Epithelial cell of proximal tubule (primary cell): ENCODE results near the gene CCDC60. TPM values are rescaled to one million over a fixed set of nuclear protein-coding genes. Genes with fewer than 3 reads are reported as not detected.

Experiments
- DNase-seq: peaks from one replicate; pipeline ENCODE4 v3.0.0-alpha.2; 2011; ENCODE audit warnings: low read depth
- H3K4me3 ChIP-seq: 2 replicates; pipeline ENCODE4 v1.5.1; 2011; ENCODE audit warnings: low read depth, mild to moderate bottlenecking, low read length
- total RNA-seq: library from RNA; depleted of rRNA; stranded (reverse); fragments of >200 nt; gene quantifications from 2 replicates; pipeline ENCODE4 v1.2.3, GENCODE V29; 2015
- TF ChIP-seq, protein P1 (sequence below): conservative IDR thresholded peaks from 2 replicates; pipeline ENCODE4 v1.5.1; 2012; ENCODE audit warnings: low read depth, mild to moderate bottlenecking, low read length

CCDC60 gene
- total RNA-seq, 1 donor from 2014 or later: not detected

DNA sequence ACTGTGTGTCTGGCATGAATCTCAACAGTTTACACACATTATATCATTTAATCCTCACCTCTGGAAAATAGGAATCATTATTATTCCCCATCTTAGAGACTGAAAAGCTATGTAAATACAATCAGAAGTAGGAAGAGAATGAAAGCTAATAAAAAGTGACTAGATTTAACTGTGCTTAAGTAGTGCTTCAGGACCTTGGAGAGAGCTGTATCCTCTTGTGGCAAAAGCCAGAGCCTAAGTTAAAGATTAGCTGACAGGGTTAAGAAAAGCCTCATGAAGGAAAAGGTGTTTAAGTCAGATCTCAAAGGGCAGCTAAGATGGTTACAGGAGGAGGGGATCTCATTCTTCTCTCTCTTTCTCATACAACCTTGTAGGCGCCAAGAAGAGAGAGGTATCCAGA, 193.7 kb downstream of the CCDC60 start:
- DNase-seq: no peak
- TF ChIP-seq, protein P1, sequence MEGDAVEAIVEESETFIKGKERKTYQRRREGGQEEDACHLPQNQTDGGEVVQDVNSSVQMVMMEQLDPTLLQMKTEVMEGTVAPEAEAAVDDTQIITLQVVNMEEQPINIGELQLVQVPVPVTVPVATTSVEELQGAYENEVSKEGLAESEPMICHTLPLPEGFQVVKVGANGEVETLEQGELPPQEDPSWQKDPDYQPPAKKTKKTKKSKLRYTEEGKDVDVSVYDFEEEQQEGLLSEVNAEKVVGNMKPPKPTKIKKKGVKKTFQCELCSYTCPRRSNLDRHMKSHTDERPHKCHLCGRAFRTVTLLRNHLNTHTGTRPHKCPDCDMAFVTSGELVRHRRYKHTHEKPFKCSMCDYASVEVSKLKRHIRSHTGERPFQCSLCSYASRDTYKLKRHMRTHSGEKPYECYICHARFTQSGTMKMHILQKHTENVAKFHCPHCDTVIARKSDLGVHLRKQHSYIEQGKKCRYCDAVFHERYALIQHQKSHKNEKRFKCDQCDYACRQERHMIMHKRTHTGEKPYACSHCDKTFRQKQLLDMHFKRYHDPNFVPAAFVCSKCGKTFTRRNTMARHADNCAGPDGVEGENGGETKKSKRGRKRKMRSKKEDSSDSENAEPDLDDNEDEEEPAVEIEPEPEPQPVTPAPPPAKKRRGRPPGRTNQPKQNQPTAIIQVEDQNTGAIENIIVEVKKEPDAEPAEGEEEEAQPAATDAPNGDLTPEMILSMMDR: no peak
- no peak overlapping the region for H3K4me3 ChIP-seq

DNA sequence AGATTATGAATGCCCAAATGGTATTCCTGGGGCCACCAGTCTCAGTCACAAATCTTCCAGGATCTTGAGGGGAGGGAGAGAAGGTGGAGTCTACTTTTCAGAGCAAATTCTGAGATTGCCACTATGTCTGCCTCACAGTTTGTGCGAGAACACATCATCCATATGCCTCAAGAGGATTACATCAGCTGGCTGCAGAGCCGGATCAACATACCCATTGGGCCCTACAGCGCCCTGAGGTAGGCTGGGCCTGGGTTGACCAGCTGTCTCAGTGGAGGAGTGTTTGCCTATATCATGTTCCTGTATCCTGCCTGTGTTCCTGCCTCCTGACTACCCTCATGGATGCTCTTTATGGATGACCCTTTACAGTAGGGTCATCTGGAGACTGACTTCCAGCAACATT, 205.9 kb downstream of the CCDC60 start:
- TF ChIP-seq, protein P1: no peak
- no peak for DNase-seq
- no peak overlapping the region for H3K4me3 ChIP-seq

DNA sequence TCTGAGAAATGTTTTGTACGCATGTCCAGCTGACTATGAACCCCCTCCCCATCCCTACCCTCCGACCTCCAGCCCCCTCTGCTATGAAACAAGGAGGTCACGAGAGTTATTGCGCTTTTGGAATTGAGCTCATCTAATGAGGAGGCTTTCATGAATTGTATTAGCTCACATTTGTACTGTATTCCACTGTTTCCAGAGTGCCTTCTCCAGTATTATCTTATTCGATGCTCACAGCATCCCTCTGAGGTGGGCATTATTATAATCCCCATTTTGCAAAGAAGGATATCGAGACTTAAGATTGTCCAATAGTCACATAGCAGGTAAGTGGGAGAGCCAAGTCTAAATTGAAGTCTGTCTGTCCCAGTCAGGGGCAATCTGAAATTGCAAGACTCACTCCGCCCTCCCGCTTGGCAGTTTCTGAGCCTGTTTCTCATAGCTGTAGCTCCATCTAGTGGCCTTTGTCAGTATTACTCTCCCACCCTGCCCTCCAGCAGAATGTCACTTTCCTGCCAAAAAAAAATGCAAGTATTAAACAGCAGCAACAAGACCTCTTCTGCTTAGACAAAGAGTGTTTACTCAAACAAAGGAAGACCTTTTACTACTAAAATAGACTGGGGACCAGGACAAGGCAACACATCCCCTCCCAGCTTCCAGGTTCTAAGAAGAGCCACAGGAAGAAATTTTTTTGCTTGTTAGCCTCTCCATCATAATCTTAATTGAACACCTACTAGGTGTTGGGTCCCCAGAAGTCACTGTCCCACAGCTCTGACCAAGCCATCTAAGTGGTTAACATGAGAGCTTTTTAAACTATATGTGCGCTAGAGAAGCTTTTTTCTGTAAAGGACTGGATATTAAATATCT, 210.5 kb downstream of the CCDC60 start:
- no peak overlapping the region for H3K4me3 ChIP-seq
- TF ChIP-seq, protein P1: peak; percentile 83
- peak; percentile 18 for DNase-seq

DNA sequence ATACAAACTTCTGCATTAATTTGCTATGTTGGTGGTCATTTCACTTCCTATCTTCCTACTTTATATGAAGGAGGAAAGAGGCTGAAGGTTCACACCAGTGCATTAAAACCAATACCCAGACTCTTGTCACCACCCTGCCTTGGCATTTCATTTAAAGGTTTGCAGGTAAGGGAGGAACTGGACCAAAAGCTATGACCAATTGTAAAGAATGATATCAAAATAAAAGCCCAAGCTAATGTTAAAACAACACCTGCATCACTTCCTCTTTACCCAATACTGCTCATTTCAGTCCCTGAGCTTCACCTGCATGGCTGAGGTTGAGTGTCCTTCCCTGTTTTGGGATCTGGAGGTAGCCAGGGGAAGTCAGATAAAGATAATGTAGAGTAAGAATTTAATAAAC, 211.8 kb downstream of the CCDC60 start:
- H3K4me3 ChIP-seq: no peak overlapping the region
- TF ChIP-seq, protein P1: no peak
- no peak for DNase-seq

DNA sequence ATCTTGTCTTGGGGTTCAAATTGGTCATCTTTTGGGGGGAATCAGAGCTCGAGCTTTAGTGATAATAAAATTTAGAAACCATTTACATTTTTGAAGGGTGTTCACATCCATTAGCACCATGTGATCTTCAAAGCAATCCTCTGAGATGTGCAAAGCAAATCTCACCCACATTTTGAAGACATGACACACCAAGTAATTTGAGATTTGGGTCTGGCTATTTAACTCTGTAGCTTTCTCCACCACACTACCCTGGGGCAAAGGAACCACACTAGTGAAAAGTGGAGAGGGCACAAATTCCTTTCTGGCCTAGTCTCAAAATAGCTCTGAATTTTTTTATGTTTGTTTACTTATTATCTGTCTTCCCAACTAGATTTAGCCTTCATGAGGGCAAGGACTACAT, 212.5 kb downstream of the CCDC60 start:
- H3K4me3 ChIP-seq: no peak overlapping the region
- TF ChIP-seq, protein P1: no peak
- DNase-seq: no peak

DNA sequence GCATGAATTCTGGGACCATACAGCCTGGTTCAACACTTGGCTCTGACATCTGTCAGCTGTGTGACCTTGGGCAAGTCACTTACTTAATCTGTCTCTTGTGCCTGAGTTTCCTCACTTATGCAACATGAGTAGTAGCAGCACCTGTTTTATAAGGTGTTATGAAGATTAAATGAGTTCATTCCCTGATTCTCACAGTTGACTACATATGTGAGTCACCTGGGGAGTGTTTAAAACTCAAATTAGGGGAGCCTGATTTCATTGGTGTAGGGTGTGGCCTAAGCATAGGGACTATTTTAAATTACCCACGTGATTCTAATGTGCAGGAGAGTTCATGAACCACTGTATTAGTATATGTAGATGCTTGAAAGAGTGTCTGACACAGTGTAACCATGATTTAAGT, 222.3 kb downstream of the CCDC60 start:
- H3K4me3 ChIP-seq: no peak overlapping the region
- DNase-seq: no peak
- TF ChIP-seq, protein P1: no peak

DNA sequence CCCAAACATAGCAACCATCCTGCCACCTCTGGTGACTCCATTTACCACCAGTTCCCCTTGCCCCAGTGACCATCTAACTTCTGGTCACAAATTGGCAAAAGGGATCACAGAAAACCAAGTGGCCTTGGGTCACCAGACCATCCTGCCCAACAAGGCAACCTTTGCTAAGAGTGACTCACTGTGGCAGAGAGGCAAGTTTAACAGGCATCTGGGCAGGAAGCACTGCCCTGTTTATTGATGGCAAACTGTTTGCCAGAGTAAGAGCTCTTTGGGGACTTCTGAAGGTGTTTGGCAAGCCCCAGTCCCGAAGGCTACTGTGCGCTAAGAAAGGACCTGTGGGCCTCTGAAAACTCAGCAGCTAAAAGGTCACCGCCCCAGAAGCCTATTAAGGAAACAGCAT, 230.9 kb downstream of the CCDC60 start:
- H3K4me3 ChIP-seq: no peak overlapping the region
- DNase-seq: no peak
- TF ChIP-seq, protein P1: no peak
